Measurements from ENCODE around the gene ZNF497.

The ZNF497 gene

DNA sequence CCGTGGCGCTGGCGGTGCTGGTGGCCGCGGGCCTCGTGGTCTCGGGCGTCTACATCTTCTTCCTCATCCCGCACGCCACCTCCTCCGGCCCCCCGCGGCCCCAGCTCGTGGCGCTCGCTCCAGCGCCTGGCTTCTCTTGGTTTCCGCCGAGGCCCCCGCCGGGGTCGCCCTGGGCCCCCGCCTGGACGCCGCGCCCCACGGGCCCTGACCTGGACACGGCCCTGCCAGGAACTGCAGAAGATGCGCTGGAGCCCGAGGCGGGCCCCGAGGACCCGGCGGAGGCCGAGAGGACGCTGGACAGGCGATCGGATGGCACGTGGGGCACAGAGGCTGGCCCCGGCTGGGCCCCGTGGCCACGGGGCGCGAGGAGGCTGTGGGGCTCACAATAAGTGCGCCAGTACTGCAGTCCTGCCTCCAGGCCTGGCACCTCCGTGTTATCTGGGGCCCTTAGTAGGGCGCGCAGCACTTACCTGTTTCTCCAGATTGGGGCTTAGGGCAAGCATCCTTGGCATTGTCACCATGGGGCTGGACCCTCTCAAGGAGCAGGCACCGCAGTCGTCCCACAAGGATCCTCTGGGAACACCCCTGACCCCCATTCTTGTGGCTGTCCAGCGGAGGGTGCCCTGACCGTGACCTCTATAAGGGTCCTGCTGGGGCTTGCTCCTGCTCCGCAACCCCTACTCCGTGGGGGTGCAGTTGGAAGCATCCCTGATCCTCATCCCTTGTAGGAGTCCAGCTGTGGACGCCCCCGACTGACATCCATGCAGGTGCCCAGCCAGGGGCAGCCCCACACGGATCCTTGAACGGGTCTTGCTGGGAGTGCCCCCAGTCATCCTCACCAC lies 34.4 kb upstream of the ZNF497 start:
- H3K27ac ChIP-seq = no peak overlapping the region
- TF ChIP-seq, protein P1, sequence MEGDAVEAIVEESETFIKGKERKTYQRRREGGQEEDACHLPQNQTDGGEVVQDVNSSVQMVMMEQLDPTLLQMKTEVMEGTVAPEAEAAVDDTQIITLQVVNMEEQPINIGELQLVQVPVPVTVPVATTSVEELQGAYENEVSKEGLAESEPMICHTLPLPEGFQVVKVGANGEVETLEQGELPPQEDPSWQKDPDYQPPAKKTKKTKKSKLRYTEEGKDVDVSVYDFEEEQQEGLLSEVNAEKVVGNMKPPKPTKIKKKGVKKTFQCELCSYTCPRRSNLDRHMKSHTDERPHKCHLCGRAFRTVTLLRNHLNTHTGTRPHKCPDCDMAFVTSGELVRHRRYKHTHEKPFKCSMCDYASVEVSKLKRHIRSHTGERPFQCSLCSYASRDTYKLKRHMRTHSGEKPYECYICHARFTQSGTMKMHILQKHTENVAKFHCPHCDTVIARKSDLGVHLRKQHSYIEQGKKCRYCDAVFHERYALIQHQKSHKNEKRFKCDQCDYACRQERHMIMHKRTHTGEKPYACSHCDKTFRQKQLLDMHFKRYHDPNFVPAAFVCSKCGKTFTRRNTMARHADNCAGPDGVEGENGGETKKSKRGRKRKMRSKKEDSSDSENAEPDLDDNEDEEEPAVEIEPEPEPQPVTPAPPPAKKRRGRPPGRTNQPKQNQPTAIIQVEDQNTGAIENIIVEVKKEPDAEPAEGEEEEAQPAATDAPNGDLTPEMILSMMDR (conservative IDR thresholded peaks at IDR 0.05) = no peak

DNA sequence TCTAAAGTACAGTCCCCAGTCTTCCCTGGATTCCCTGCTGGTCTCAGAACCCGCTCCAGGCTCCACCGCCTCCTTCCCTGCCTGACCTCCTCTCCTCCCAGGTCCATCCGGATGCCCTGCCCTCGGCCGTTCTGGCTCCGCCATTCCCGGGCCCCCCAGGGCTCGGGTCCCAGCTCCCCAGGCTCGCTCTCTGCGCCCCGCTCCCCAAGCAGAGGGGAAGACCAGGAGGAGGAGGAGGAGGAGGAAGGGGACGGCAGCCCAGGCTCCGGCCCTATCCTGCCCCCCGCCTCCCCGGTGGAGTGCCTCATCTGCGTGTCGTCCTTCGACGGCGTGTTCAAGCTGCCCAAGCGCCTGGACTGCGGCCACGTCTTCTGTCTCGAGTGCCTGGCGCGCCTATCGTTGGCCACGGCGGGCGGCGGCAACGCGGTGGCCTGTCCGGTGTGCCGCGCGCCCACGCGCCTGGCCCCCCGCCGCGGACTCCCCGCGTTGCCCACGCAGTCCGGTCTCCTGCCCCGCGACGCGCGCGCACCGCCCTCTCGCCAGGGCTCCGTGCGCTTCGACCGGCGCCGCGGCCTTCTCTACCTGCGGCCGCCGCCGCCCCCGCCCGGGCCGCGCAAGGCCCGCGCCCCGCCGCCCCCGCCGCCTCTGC lies 33.6 kb upstream of the ZNF497 start:
- TF ChIP-seq, protein P1 (conservative IDR thresholded peaks at IDR 0.05) = no peak
- peak overlapping the region; percentile 28 for H3K27ac ChIP-seq

DNA sequence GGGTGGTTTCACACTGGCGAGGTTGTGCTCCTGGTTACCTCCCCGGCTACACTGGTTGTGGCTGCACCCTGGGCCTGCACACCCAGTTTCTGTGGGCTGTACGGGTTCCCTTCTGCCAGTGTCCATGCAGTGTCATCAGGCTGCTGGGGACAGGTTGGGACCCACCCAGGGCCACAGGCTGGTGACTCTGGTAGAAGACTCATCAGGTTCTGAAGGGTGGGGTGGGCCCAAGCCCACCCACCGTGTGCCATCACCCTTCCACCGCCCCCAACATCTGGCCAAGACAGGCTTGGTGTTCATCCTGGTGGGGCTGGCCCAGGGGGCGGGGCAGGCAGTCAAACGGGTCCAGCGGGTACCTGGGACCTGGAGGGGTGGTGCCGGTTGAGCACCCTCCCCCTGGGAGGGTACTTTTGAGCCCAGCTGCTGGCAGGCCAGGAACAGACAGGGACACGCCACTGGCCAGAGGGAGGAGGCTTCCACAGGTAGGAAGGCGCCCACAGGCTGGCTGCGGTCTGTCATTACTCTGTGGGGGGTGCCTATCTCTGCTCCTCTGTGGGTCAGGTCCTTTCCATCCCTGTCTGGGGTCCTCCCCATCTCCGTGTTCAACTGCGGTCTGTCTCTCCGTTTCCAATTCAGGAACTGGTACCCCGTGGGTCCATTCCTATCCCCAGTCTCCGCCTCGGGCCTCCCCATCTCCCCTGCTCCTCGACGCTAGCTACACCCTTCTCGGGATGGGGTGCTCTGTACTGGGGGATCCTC lies 32.8 kb upstream of the ZNF497 start, which contains the start of gene RNF225:
Gene RNF225 (plus strand): TSS at position 437 of the 759 bp plus-strand sequence. CDS start 434 bp downstream, outside the sequence.
- peak within 1 kb of the TSS; percentile 28 for H3K27ac ChIP-seq
- TF ChIP-seq, protein P1 (conservative IDR thresholded peaks at IDR 0.05) = no peak

DNA sequence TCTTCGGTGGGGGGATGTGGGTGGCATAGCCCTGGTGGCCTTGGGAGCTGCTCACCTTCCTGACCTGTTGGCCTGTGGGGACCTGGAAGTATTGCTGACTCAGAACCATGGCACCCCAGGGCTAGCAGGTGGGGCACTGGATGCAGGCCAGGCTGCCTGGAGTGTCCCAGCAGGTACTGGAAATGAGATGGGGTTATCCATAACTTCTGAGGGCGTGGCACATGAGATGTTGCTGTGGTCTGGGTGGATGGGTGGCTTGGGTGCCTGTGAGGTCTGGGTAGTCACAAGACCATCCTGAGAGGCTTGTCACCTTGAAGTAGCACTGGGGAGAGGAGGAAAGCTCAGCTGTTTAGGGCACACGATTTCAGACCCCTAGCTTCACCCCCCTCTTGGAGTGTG lies 32.3 kb upstream of the ZNF497 start:
- H3K27ac ChIP-seq = peak overlapping the region; percentile 28; the same call in 1 of the 2 replicates
- TF ChIP-seq, protein P1 (conservative IDR thresholded peaks at IDR 0.05) = no peak

DNA sequence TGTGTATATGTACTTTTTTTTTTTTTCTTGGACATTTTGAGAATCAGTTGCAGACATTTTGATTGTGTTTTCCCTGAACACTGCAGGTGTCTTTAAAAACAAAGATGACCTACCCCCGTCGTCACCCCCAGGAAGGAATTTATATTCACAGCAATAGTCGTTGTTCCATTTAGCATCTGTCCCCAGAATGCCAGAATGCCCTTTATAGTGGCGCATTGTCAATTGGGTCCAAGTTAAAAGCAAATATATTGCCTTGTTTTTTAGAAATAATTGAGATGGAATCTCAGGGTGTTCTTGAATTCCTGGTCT lies 31.1 kb upstream of the ZNF497 start:
- no peak overlapping the region; the same call in 1 of the 2 replicates for H3K27ac ChIP-seq
- TF ChIP-seq, protein P1 (conservative IDR thresholded peaks at IDR 0.05) = no peak

DNA sequence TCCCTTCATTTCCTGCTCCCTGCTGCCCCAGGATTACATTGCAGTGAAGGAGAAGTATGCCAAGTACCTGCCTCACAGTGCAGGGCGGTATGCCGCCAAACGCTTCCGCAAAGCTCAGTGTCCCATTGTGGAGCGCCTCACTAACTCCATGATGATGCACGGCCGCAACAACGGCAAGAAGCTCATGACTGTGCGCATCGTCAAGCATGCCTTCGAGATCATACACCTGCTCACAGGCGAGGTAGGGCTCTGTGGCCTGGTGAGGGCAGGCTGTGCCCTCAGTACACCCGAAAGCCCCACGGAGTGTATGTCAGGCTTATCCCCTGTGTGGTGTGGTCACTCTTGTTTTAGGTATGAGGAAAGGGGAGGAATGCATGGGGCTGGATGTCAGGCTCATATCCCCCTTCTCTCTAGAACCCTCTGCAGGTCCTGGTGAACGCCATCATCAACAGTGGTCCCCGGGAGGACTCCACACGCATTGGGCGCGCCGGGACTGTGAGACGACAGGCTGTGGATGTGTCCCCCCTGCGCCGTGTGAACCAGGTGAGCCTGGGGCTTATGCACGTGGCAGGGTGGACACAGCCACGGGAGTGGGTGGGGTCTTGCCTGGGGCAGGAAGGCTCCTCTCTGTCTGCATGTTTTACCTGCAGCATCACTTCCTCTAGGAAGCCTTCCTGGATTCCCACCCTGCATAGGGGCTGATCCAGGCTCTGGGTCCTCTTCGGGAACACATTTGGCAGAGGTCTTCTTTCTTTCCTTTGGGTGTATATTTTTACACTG lies 30.6 kb upstream of the ZNF497 start:
- TF ChIP-seq, protein P1 (conservative IDR thresholded peaks at IDR 0.05) = no peak
- H3K27ac ChIP-seq = no peak overlapping the region; the same call in 1 of the 2 replicates
